Liver (tissue), 9 donors: ENCODE data around the gene C1QTNF3. TPM values are rescaled to one million over a fixed set of nuclear protein-coding genes. Genes with fewer than 3 reads are reported as not detected.

Experiments used
- DNase-seq: peaks from one replicate; pipeline ENCODE4 v3.0.0-alpha.2; 2017; ENCODE audit warnings: low spot score
- H3K27ac ChIP-seq, 2 donors: one replicate each; pipeline ENCODE4 v1.7.0; 2013; ENCODE audit warnings: inconsistent platforms in 2 of 2, low read length in 2 of 2, control low read depth in 1 of 2, low read depth in 1 of 2, mild to moderate bottlenecking in 1 of 2
- H3K27me3 ChIP-seq, 4 donors: one replicate each; pipeline versions ENCODE4 v1.6.1 to v1.7.0; 2013; ENCODE audit warnings: low read length in 3 of 4, inconsistent platforms in 1 of 4, mild to moderate bottlenecking in 1 of 4, moderate library complexity in 1 of 4; ENCODE audit not compliant: control insufficient read depth in 4 of 4, insufficient read depth in 4 of 4
- H3K36me3 ChIP-seq, 4 donors: one replicate each; pipeline versions ENCODE4 v1.6.1 to v1.7.0; 2013; ENCODE audit warnings: low read length in 3 of 4, mild to moderate bottlenecking in 3 of 4, low read depth in 1 of 4, moderate library complexity in 1 of 4; ENCODE audit not compliant: control insufficient read depth in 4 of 4, insufficient read depth in 3 of 4
- H3K4me1 ChIP-seq, 4 donors: one replicate each; pipeline versions ENCODE4 v1.6.1 to v1.7.0; 2013; ENCODE audit warnings: low read length in 3 of 4, mild to moderate bottlenecking in 3 of 4, moderate library complexity in 1 of 4; ENCODE audit not compliant: control insufficient read depth in 4 of 4, insufficient read depth in 4 of 4
- H3K4me3 ChIP-seq, 3 donors: one replicate each; pipeline versions ENCODE4 v1.6.1 to v1.7.0; 2013; ENCODE audit warnings: low read length in 3 of 3, control low read depth in 1 of 3, low read depth in 1 of 3, mild to moderate bottlenecking in 1 of 3
- H3K9ac ChIP-seq, 2 donors: one replicate each; pipeline ENCODE4 v1.7.0; 2013; ENCODE audit warnings: low read length in 2 of 2, mild to moderate bottlenecking in 2 of 2, moderate library complexity in 2 of 2, control low read depth in 1 of 2, low read depth in 1 of 2
- H3K9me3 ChIP-seq, 4 donors: one replicate each; pipeline versions ENCODE4 v1.6.1 to v1.7.0; 2013; ENCODE audit warnings: low read length in 3 of 4; ENCODE audit not compliant: control insufficient read depth in 4 of 4
- ATF3 ChIP-seq: IDR thresholded peaks from 2 replicates; pipeline ENCODE4 v1.6.1; 2016; ENCODE audit warnings: antibody characterized with exemption
- CTCF ChIP-seq: fragments of 150-350 bp; IDR thresholded peaks from 2 replicates; pipeline ENCODE4 v1.5.1; 2017; ENCODE audit warnings: improper control_type of control experiment, low read depth, low read length; ENCODE audit not compliant: missing input control
- EGR1 ChIP-seq, 2 donors: IDR thresholded peaks; 2 replicates each; pipeline ENCODE4 v1.6.1; 2016 to 2018; ENCODE audit warnings: antibody characterized with exemption in 2 of 2, low read depth in 2 of 2
- FOXA1 ChIP-seq: IDR thresholded peaks from 2 replicates; pipeline ENCODE4 v1.6.1; 2016; ENCODE audit warnings: antibody characterized with exemption
- FOXA2 ChIP-seq: IDR thresholded peaks from 2 replicates; pipeline ENCODE4 v1.6.1; 2016; ENCODE audit warnings: antibody characterized with exemption
- GABPA ChIP-seq, 2 donors: IDR thresholded peaks in 1 of 2; conservative IDR thresholded peaks in 1 of 2; 2 replicates each; pipeline ENCODE4 v1.6.1; 2016; ENCODE audit warnings: antibody characterized with exemption in 2 of 2, mild to moderate bottlenecking in 1 of 2, moderate library complexity in 1 of 2
- HNF4A ChIP-seq, 2 donors: conservative IDR thresholded peaks; 2 replicates each; pipeline ENCODE4 v1.6.1; 2016; ENCODE audit warnings: antibody characterized with exemption in 2 of 2, mild to moderate bottlenecking in 2 of 2
- HNF4G ChIP-seq: IDR thresholded peaks from 2 replicates; pipeline ENCODE4 v1.6.1; 2016; ENCODE audit warnings: antibody characterized with exemption
- JUND ChIP-seq, 2 donors: IDR thresholded peaks; 2 replicates each; pipeline ENCODE4 v1.6.1; 2016; ENCODE audit warnings: antibody characterized with exemption in 2 of 2
- MAX ChIP-seq: IDR thresholded peaks from 2 replicates; pipeline ENCODE4 v1.6.1; 2016; ENCODE audit warnings: antibody characterized with exemption
- NR2F2 ChIP-seq: IDR thresholded peaks from 2 replicates; pipeline ENCODE4 v1.6.1; 2016; ENCODE audit warnings: antibody characterized with exemption
- RAD21 ChIP-seq, 2 donors: IDR thresholded peaks; 2 replicates each; pipeline ENCODE4 v1.6.1; 2016; ENCODE audit warnings: antibody characterized with exemption in 2 of 2, mild to moderate bottlenecking in 2 of 2
- REST ChIP-seq: IDR thresholded peaks from 2 replicates; pipeline ENCODE4 v1.6.1; 2016; ENCODE audit warnings: antibody characterized with exemption, mild to moderate bottlenecking
- RXRA ChIP-seq, 2 donors: IDR thresholded peaks; 2 replicates each; pipeline ENCODE4 v1.6.1; 2017 to 2018; ENCODE audit warnings: antibody characterized with exemption in 2 of 2, mild to moderate bottlenecking in 1 of 2
- SP1 ChIP-seq: IDR thresholded peaks from 2 replicates; pipeline ENCODE4 v1.6.1; 2018; ENCODE audit warnings: antibody characterized with exemption, mild to moderate bottlenecking
- TAF1 ChIP-seq: conservative IDR thresholded peaks from 2 replicates; pipeline ENCODE4 v1.6.1; 2016; ENCODE audit warnings: antibody characterized with exemption, mild to moderate bottlenecking
- YY1 ChIP-seq: IDR thresholded peaks from 2 replicates; pipeline ENCODE4 v1.6.1; 2016; ENCODE audit warnings: antibody characterized with exemption, mild to moderate bottlenecking
- WGBS: extraction: QIAGEN DNeasy Blood & Tissue Kit; methylation state at CpG from one replicate; pipeline ENCODE4 v1.1.7; 2013; 5-methylcytosine and 5-hydroxymethylcytosine counted together
- polyA plus RNA-seq, 2 donors: library from polyadenylated mRNA; stranded (reverse) in 1 of 2; unstranded in 1 of 2; fragments of 200-250 nt in 1 of 2; fragments of >200 nt in 1 of 2; fragmentation: Nextera tagmentation in 1 of 2; extraction: Ambion mirVana in 1 of 2; gene quantifications; one replicate each; pipeline versions ENCODE4 v1.2.1 to v1.2.3, GENCODE V29; 2013 to 2015
- total RNA-seq, 2 donors: library from RNA; depleted of rRNA; stranded (reverse); fragments of >200 nt; gene quantifications; one replicate each; pipeline ENCODE4 v1.2.3, GENCODE V29; 2014
- TF ChIP-seq, protein P1 (sequence below): IDR thresholded peaks from 2 replicates; pipeline ENCODE4 v1.6.1; 2016; ENCODE audit warnings: antibody characterized with exemption
- donor health status: healthy.
- donor health status: healthy.
- donor health status: healthy.
- donor health status: healthy.
- donor health status: healthy.

C1QTNF3 gene
- total and polyA plus RNA-seq, 4 donors, result 0.81 to 6.2 (median 2.5) TPM

DNA sequence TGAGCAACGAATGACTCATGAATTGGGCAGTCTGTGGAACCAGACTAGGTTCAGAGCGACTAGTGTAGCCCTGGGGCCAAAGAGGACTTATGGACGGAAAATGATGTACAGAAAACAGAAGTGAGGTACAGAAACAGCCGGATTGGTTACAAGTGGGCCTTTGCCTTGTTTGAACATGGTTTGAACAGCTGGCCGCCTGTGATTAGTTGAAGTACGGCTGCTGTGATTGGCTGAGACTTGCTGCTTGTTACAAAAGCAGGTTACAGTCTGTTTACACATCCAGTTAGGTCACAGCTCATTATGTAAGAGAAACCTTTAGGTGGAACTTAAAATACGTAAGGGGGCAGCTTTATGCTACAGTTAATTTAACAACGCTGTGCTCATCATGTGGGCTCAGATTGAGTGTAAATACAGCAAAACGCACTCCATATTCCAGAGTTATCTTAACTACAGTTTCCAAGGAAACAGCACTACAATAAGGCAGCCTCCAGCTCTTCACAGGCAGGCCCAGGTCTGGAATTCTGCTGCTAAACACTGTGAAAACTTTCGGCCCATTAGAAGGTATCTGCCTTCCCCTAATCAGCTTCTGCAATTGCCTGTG, 41.7 kb downstream of the C1QTNF3 start:
- H3K4me3 ChIP-seq, result no peak overlapping the region
- H3K27me3 ChIP-seq, result no peaks in the 10 kb centered on the region
- H3K9me3 ChIP-seq, result no peaks in the 10 kb centered on the region
- 44% methylated on average over 10 of the region's 10 CpGs for WGBS
- peaks cover 0 to 18% (median 9%) of the 10 kb centered on the region in 4 donors for H3K36me3 ChIP-seq
- DNase-seq, result no peak
- peak overlapping the region; percentile 87 to 92 for H3K27ac ChIP-seq
- H3K4me1 ChIP-seq, result peaks cover 0 to 62% (median 49%) of the 10 kb centered on the region in 4 donors
- peak overlapping the region in 1 of 2 donors; percentile 59 for H3K9ac ChIP-seq
- TF ChIP-seq JUND (IDR thresholded peaks at IDR 0.05), result peak in 1 of 2 donors; percentile 41
- peak; percentile 83 for TF ChIP-seq SP1
- peak; percentile 7 to 17 for TF ChIP-seq RAD21 (IDR thresholded peaks at IDR 0.05)
- peak; percentile 35 for TF ChIP-seq ATF3
- TF ChIP-seq TAF1, result no peak
- no peak for TF ChIP-seq GABPA (IDR thresholded peaks at IDR 0.05 in 1 of 2, conservative IDR thresholded peaks at IDR 0.05 in 1 of 2)
- TF ChIP-seq MAX, result no peak
- TF ChIP-seq HNF4G, result no peak
- no peak for TF ChIP-seq EGR1 (IDR thresholded peaks at IDR 0.05; ENCODE audit: low read depth in 2 of 2)
- TF ChIP-seq FOXA2, result peak; percentile 94
- TF ChIP-seq, protein P1, sequence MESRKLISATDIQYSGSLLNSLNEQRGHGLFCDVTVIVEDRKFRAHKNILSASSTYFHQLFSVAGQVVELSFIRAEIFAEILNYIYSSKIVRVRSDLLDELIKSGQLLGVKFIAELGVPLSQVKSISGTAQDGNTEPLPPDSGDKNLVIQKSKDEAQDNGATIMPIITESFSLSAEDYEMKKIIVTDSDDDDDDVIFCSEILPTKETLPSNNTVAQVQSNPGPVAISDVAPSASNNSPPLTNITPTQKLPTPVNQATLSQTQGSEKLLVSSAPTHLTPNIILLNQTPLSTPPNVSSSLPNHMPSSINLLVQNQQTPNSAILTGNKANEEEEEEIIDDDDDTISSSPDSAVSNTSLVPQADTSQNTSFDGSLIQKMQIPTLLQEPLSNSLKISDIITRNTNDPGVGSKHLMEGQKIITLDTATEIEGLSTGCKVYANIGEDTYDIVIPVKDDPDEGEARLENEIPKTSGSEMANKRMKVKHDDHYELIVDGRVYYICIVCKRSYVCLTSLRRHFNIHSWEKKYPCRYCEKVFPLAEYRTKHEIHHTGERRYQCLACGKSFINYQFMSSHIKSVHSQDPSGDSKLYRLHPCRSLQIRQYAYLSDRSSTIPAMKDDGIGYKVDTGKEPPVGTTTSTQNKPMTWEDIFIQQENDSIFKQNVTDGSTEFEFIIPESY, result no peak
- TF ChIP-seq FOXA1, result peak; percentile 90
- TF ChIP-seq NR2F2, result peak; percentile 17
- no peak for TF ChIP-seq REST
- peak in 1 of 2 donors; percentile 68 for TF ChIP-seq RXRA (IDR thresholded peaks at IDR 0.05)
- TF ChIP-seq YY1, result peak; percentile 46
- TF ChIP-seq CTCF, result no peak
- TF ChIP-seq HNF4A (conservative IDR thresholded peaks at IDR 0.05), result peak; percentile 63 to 72
